GM10266 (cell line): ENCODE measurements around the gene GLOD5.
A peak's percentile ranks its signal among the peaks of the same experiment; 100 is the strongest.

ENCODE experiments used
- DNase-seq: peaks from one replicate; pipeline ENCODE4 v3.0.0; 2012; ENCODE audit errors: extremely low spot score
- CTCF ChIP-seq: IDR thresholded peaks from 2 replicates; pipeline ENCODE4 v1.5.1; 2012; ENCODE audit warnings: mild to moderate bottlenecking, low read depth; ENCODE audit not compliant: control insufficient read depth, insufficient read depth; ENCODE audit errors: missing control alignments

Gene GLOD5

GRCh38 chrX:48802089-48802904 is 40.8 kb downstream of the GLOD5 start:
- peak; percentile 59 for DNase-seq
- no peak for TF ChIP-seq CTCF

- TF ChIP-seq CTCF, result no peak
- DNase-seq, result no peak
These were observed 41.3 kb downstream of the GLOD5 start for GRCh38 chrX:48802905-48803200.

GRCh38 chrX:48806081-48806480 is 44.5 kb downstream of the GLOD5 start:
- no peak for DNase-seq
- no peak for TF ChIP-seq CTCF

GRCh38 chrX:48813644-48814043 is 52.1 kb downstream of the GLOD5 start:
- DNase-seq, result no peak

GRCh38 chrX:48814722-48815121 is 53.2 kb downstream of the GLOD5 start:
- TF ChIP-seq CTCF, result no peak
- no peak for DNase-seq

More at GRCh38 chrX:48813644-48814043, 52.1 kb downstream of the GLOD5 start:
- TF ChIP-seq CTCF, result no peak

GRCh38 chrX:48815266-48815665 is 53.7 kb downstream of the GLOD5 start:
- TF ChIP-seq CTCF, result no peak
- DNase-seq, result no peak

GRCh38 chrX:48816014-48816810 is 54.7 kb downstream of the GLOD5 start:
- no peak for DNase-seq
- no peak for TF ChIP-seq CTCF
